Neural cell (in vitro differentiated cells): ENCODE data around the gene ELANE. TPM values are rescaled to one million over a fixed set of nuclear protein-coding genes. Genes with fewer than 3 reads are reported as not detected.

Experiments
- H2AFZ ChIP-seq: fragments of 200-600, 300-800 bp; sonication (generic), shearing (Covaris generic); 2 replicates; pipeline ENCODE4 v1.6.0; 2014; ENCODE audit warnings: low read depth, mild to moderate bottlenecking, antibody characterized with exemption, low read length, moderate library complexity
- H3F3A ChIP-seq: fragments of 200-600 bp; shearing (Covaris generic); 2 replicates; pipeline ENCODE4 v1.6.1; 2016; ENCODE audit warnings: mild to moderate bottlenecking, moderate library complexity, mixed read lengths, antibody characterized with exemption, low read length; ENCODE audit not compliant: insufficient read depth, poor library complexity, severe bottlenecking
- H3K27ac ChIP-seq: fragments of 200-600, 300-800 bp; sonication (generic), shearing (Covaris generic); 2 replicates; pipeline ENCODE4 v1.5.1; 2014; ENCODE audit warnings: mild to moderate bottlenecking, low read length, moderate library complexity
- H3K27me3 ChIP-seq: fragments of 300-800, 200-600 bp; sonication (generic), shearing (Covaris generic); 2 replicates; pipeline ENCODE4 v1.6.0; 2014; ENCODE audit warnings: mild to moderate bottlenecking, low read depth, low read length, moderate library complexity; ENCODE audit not compliant: insufficient read depth
- H3K36me3 ChIP-seq: fragments of 300-800, 200-600 bp; sonication (generic), shearing (Covaris generic); 2 replicates; pipeline ENCODE4 v1.5.1; 2014; ENCODE audit warnings: mild to moderate bottlenecking, antibody characterized with exemption, low read length, moderate library complexity; ENCODE audit not compliant: insufficient read depth
- H3K4me2 ChIP-seq: fragments of 300-800, 200-600 bp; sonication (generic), shearing (Covaris generic); 2 replicates; pipeline ENCODE4 v1.6.0; 2014; ENCODE audit warnings: mild to moderate bottlenecking, low read length
- H3K4me3 ChIP-seq: fragments of 300-800, 200-600 bp; sonication (generic), shearing (Covaris generic); 2 replicates; pipeline ENCODE4 v1.5.1; 2014; ENCODE audit warnings: mild to moderate bottlenecking, low read length, moderate library complexity
- H3K79me2 ChIP-seq: fragments of 200-600 bp; shearing (Covaris generic); replicated peaks from 2 replicates; pipeline ENCODE4 v1.6.0; 2014; ENCODE audit warnings: mild to moderate bottlenecking, low read length, moderate library complexity; ENCODE audit not compliant: insufficient read depth
- H3K9ac ChIP-seq: fragments of 300-800, 200-600 bp; sonication (generic), shearing (Covaris generic); 2 replicates; pipeline ENCODE4 v1.6.1; 2016; ENCODE audit warnings: mild to moderate bottlenecking, low read length, mixed read lengths
- H3K9me2 ChIP-seq: fragments of 200-600 bp; shearing (Covaris generic); 2 replicates; pipeline ENCODE4 v1.6.1; 2016; ENCODE audit warnings: mild to moderate bottlenecking, low read length, mixed read lengths; ENCODE audit not compliant: insufficient read depth
- H3K9me3 ChIP-seq: fragments of 200-600, 300-800 bp; sonication (generic), shearing (Covaris generic); 2 replicates; pipeline ENCODE4 v1.6.1; 2016; ENCODE audit warnings: mild to moderate bottlenecking, mixed run types, low read length, moderate library complexity, mixed read lengths
- H4K20me1 ChIP-seq: fragments of 200-600 bp; shearing (Covaris generic); 2 replicates; pipeline ENCODE4 v1.6.1; 2016; ENCODE audit warnings: mild to moderate bottlenecking, mixed run types; ENCODE audit not compliant: insufficient read depth
- EP300 ChIP-seq: fragments of 450-650 bp; conservative IDR thresholded peaks from 2 replicates; pipeline ENCODE4 v1.6.1; 2014; ENCODE audit warnings: antibody characterized with exemption, mild to moderate bottlenecking, moderate library complexity; ENCODE audit not compliant: poor library complexity, severe bottlenecking
- EZH2 ChIP-seq: fragments of 200-600, 300-800 bp; shearing (Covaris generic), sonication (generic); IDR thresholded peaks from 2 replicates; pipeline ENCODE4 v1.6.1; 2014; ENCODE audit warnings: antibody characterized with exemption, low read length, borderline replicate concordance, mild to moderate bottlenecking; ENCODE audit not compliant: insufficient read depth, poor library complexity, severe bottlenecking
- MXI1 ChIP-seq: fragments of 450-650 bp; conservative IDR thresholded peaks from 2 replicates; pipeline ENCODE4 v1.6.1; 2014; ENCODE audit warnings: antibody characterized with exemption, mild to moderate bottlenecking; ENCODE audit not compliant: poor library complexity, severe bottlenecking
- POLR2AphosphoS5 ChIP-seq: IDR thresholded peaks from 2 replicates; pipeline ENCODE4 v1.6.1; 2012
- RAD21 ChIP-seq: fragments of 450-650 bp; conservative IDR thresholded peaks from 2 replicates; pipeline ENCODE4 v1.6.1; 2014; ENCODE audit warnings: antibody characterized with exemption, mild to moderate bottlenecking, moderate library complexity
- SMC3 ChIP-seq: fragments of 450-650 bp; conservative IDR thresholded peaks from 2 replicates; pipeline ENCODE4 v1.6.1; 2014; ENCODE audit warnings: antibody characterized with exemption, mild to moderate bottlenecking, moderate library complexity; ENCODE audit not compliant: poor library complexity
- TAF1 ChIP-seq: IDR thresholded peaks from 2 replicates; pipeline ENCODE4 v1.6.1; 2012; ENCODE audit warnings: low read depth
- polyA plus RNA-seq: library from polyadenylated mRNA; depleted of rRNA; stranded (reverse); fragments of >200 nt; gene quantifications from 2 replicates; pipeline ENCODE4 v1.2.3, GENCODE V29; 2014
- TF ChIP-seq, protein P1 (sequence below): fragments of 450-650 bp; IDR thresholded peaks from 2 replicates; pipeline ENCODE4 v1.5.1; 2014; ENCODE audit warnings: antibody characterized with exemption, mild to moderate bottlenecking, moderate library complexity; ENCODE audit not compliant: poor library complexity, severe bottlenecking
- TF ChIP-seq, protein P2 (sequence below): IDR thresholded peaks from 2 replicates; pipeline ENCODE4 v1.6.1; 2012; ENCODE audit warnings: borderline replicate concordance

Gene ELANE
- polyA plus RNA-seq, 1 donor from 2014 or later, result not detected

GRCh38 chr19:902446-903226 lies 50.5 kb downstream of the ELANE start:
- H3K9me2 ChIP-seq, result no peaks in the 10 kb centered on the region
- H3K9me3 ChIP-seq, result no peaks in the 10 kb centered on the region
- H2AFZ ChIP-seq, result no peak overlapping the region
- peak overlapping the region; percentile 23 for H3K27ac ChIP-seq
- H3K4me3 ChIP-seq, result no peak overlapping the region
- H4K20me1 ChIP-seq, result no peaks in the 10 kb centered on the region
- H3F3A ChIP-seq, result no peaks in the 10 kb centered on the region
- peaks cover 3% of the 10 kb centered on the region for H3K79me2 ChIP-seq
- no peaks in the 10 kb centered on the region for H3K36me3 ChIP-seq
- H3K9ac ChIP-seq, result no peak overlapping the region
- TF ChIP-seq, protein P1, sequence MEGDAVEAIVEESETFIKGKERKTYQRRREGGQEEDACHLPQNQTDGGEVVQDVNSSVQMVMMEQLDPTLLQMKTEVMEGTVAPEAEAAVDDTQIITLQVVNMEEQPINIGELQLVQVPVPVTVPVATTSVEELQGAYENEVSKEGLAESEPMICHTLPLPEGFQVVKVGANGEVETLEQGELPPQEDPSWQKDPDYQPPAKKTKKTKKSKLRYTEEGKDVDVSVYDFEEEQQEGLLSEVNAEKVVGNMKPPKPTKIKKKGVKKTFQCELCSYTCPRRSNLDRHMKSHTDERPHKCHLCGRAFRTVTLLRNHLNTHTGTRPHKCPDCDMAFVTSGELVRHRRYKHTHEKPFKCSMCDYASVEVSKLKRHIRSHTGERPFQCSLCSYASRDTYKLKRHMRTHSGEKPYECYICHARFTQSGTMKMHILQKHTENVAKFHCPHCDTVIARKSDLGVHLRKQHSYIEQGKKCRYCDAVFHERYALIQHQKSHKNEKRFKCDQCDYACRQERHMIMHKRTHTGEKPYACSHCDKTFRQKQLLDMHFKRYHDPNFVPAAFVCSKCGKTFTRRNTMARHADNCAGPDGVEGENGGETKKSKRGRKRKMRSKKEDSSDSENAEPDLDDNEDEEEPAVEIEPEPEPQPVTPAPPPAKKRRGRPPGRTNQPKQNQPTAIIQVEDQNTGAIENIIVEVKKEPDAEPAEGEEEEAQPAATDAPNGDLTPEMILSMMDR, result no peak
- no peak for TF ChIP-seq SMC3
- no peak for TF ChIP-seq MXI1
- TF ChIP-seq EP300, result no peak
- TF ChIP-seq, protein P2, sequence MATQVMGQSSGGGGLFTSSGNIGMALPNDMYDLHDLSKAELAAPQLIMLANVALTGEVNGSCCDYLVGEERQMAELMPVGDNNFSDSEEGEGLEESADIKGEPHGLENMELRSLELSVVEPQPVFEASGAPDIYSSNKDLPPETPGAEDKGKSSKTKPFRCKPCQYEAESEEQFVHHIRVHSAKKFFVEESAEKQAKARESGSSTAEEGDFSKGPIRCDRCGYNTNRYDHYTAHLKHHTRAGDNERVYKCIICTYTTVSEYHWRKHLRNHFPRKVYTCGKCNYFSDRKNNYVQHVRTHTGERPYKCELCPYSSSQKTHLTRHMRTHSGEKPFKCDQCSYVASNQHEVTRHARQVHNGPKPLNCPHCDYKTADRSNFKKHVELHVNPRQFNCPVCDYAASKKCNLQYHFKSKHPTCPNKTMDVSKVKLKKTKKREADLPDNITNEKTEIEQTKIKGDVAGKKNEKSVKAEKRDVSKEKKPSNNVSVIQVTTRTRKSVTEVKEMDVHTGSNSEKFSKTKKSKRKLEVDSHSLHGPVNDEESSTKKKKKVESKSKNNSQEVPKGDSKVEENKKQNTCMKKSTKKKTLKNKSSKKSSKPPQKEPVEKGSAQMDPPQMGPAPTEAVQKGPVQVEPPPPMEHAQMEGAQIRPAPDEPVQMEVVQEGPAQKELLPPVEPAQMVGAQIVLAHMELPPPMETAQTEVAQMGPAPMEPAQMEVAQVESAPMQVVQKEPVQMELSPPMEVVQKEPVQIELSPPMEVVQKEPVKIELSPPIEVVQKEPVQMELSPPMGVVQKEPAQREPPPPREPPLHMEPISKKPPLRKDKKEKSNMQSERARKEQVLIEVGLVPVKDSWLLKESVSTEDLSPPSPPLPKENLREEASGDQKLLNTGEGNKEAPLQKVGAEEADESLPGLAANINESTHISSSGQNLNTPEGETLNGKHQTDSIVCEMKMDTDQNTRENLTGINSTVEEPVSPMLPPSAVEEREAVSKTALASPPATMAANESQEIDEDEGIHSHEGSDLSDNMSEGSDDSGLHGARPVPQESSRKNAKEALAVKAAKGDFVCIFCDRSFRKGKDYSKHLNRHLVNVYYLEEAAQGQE, result no peak
- no peak for TF ChIP-seq POLR2AphosphoS5
- no peak overlapping the region for H3K4me2 ChIP-seq
- H3K27me3 ChIP-seq, result no peaks in the 10 kb centered on the region

- no peak overlapping the region for H3K4me3 ChIP-seq
- peaks cover 4% of the 10 kb centered on the region for H3K79me2 ChIP-seq
- H3K36me3 ChIP-seq, result no peaks in the 10 kb centered on the region
- no peaks in the 10 kb centered on the region for H4K20me1 ChIP-seq
- peak overlapping the region; percentile 31 for H3K27ac ChIP-seq
- no peaks in the 10 kb centered on the region for H3F3A ChIP-seq
- no peak overlapping the region for H3K4me2 ChIP-seq
- no peak overlapping the region for H3K9ac ChIP-seq
- H3K9me2 ChIP-seq, result no peaks in the 10 kb centered on the region
- H3K9me3 ChIP-seq, result no peaks in the 10 kb centered on the region
- no peak overlapping the region for H2AFZ ChIP-seq
- no peak for TF ChIP-seq POLR2AphosphoS5
- TF ChIP-seq EZH2, result no peak
- TF ChIP-seq SMC3, result no peak
- no peak for TF ChIP-seq RAD21
- TF ChIP-seq TAF1, result no peak
- TF ChIP-seq EP300, result no peak
- TF ChIP-seq, protein P2, result no peak
- TF ChIP-seq, protein P1, result no peak
- no peak for TF ChIP-seq MXI1
- no peaks in the 10 kb centered on the region for H3K27me3 ChIP-seq
Measured at GRCh38 chr19:903266-903797, 51.2 kb downstream of the ELANE start.
